Measurements from ENCODE around the gene MRFAP1L1. TPM values are rescaled to one million over a fixed set of nuclear protein-coding genes. Genes with fewer than 3 reads are reported as not detected.

Gene MRFAP1L1
- total RNA-seq, 1 donor from 2014 or later, result 36.8 TPM

DNA sequence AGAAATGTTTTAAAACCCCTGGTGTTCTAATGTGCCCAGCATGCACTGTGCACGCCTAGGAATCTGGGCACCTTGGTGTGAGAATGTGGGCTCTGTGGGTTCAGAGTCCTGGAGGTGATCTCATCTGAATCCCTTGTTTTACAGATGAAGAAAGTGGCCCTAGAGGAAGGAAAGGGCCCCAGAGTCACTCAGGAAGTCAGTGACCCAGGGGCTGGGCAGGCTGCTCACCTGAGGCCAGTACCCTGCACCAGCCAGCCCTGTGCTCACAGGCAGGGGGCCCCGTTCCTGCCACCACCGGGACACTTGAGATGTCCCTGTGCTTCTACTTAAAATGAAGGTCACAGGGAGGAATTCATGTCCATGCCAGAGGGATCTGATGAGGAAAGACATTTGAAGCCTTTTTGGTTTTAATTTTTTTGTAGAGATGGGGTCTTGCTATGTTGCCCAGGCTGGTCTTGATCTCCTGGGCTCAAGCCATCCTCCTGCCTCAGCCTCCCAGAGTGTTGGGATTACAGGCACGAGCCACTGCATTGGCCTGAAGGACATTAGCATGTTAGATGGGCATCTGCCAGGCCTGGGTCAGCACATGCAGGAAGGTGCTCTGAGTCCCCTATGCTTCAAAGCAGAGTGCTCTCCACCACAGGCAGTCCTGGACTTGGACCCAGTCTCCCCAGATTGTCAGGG is 23.4 kb downstream of the MRFAP1L1 start:
- DNase-seq (ENCODE audit: low read depth) (no peak), FAIRE-seq (no peak)
- H3K79me2 ChIP-seq (ENCODE audit: insufficient read depth, low read length), result no peaks in the 10 kb centered on the region
- H3K27ac ChIP-seq (ENCODE audit: low read depth, low read length), result no peak overlapping the region
- Mint-ChIP-seq H3K36me3 (ENCODE audit: low read depth, unreplicated experiment) (peaks cover 8% of the 10 kb centered on the region), H3K4me3 (ENCODE audit: unreplicated experiment) (no peak overlapping the region), H3K27ac (ENCODE audit: unreplicated experiment) (no peak overlapping the region), H3K27me3 (ENCODE audit: low read depth, unreplicated experiment) (no peaks in the 10 kb centered on the region), H3K4me1 (ENCODE audit: low read depth, unreplicated experiment) (peaks cover 26% of the 10 kb centered on the region), H3K9me3 (ENCODE audit: unreplicated experiment) (no peaks in the 10 kb centered on the region)
- no peak overlapping the region for H2AFZ ChIP-seq (ENCODE audit: low read depth, low read length)
- H3K9me3 ChIP-seq (ENCODE audit: insufficient read depth, low read depth, low read length), result no peaks in the 10 kb centered on the region
- no peak overlapping the region for H3K9ac ChIP-seq (ENCODE audit: low read length)
- no peak for TF ChIP-seq EZH2 (IDR thresholded peaks at IDR 0.05; ENCODE audit: insufficient read depth, low read length)
- TF ChIP-seq, protein P1, sequence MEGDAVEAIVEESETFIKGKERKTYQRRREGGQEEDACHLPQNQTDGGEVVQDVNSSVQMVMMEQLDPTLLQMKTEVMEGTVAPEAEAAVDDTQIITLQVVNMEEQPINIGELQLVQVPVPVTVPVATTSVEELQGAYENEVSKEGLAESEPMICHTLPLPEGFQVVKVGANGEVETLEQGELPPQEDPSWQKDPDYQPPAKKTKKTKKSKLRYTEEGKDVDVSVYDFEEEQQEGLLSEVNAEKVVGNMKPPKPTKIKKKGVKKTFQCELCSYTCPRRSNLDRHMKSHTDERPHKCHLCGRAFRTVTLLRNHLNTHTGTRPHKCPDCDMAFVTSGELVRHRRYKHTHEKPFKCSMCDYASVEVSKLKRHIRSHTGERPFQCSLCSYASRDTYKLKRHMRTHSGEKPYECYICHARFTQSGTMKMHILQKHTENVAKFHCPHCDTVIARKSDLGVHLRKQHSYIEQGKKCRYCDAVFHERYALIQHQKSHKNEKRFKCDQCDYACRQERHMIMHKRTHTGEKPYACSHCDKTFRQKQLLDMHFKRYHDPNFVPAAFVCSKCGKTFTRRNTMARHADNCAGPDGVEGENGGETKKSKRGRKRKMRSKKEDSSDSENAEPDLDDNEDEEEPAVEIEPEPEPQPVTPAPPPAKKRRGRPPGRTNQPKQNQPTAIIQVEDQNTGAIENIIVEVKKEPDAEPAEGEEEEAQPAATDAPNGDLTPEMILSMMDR (IDR thresholded peaks at IDR 0.05; ENCODE audit: insufficient read depth, low read depth, low read length), result no peak
- no peak overlapping the region for H3K4me2 ChIP-seq (ENCODE audit: low read length)
- H3K27me3 ChIP-seq (ENCODE audit: insufficient read depth, low read length), result no peaks in the 10 kb centered on the region
- peaks cover 22% of the 10 kb centered on the region for H3K4me1 ChIP-seq (ENCODE audit: insufficient read depth, low read length)
- no peak overlapping the region for H3K4me3 ChIP-seq (ENCODE audit: insufficient read depth, low read depth, low read length)
- H4K20me1 ChIP-seq (ENCODE audit: insufficient read depth, low read length), result no peaks in the 10 kb centered on the region
- H3K36me3 ChIP-seq (ENCODE audit: insufficient read depth, low read length), result no peaks in the 10 kb centered on the region

DNA sequence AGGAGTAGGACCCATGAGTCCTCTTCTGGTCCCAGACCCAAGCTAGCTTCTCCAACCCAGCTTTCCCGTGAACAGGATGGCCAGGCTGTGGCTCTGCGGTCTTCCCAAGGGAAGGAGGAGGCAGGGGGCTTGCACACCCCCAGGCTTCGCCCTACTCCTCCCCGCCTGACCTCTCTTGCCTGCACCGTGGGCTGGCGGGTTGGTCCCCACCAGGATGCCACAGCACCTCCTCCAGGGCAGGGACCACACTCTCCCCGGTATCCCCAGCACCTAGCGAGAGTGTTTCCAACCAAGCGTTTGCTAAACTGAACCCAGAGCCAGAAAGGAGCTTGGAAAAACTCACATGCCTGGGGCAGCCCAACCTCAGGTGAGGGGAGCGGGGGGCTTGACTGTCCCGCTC is 25.0 kb downstream of the MRFAP1L1 start:
- no peaks in the 10 kb centered on the region for H3K27me3 ChIP-seq (ENCODE audit: insufficient read depth, low read length)
- no peak overlapping the region for H3K4me3 ChIP-seq (ENCODE audit: insufficient read depth, low read depth, low read length)
- H3K9me3 ChIP-seq (ENCODE audit: insufficient read depth, low read depth, low read length), result no peaks in the 10 kb centered on the region
- Mint-ChIP-seq H3K9me3 (ENCODE audit: unreplicated experiment) (peaks cover 7% of the 10 kb centered on the region), H3K4me3 (ENCODE audit: unreplicated experiment) (no peak overlapping the region), H3K36me3 (ENCODE audit: low read depth, unreplicated experiment) (peaks cover 16% of the 10 kb centered on the region), H3K27me3 (ENCODE audit: low read depth, unreplicated experiment) (no peaks in the 10 kb centered on the region), H3K27ac (ENCODE audit: unreplicated experiment) (no peak overlapping the region), H3K4me1 (ENCODE audit: low read depth, unreplicated experiment) (peaks cover 23% of the 10 kb centered on the region)
- peaks cover 18% of the 10 kb centered on the region for H3K4me1 ChIP-seq (ENCODE audit: insufficient read depth, low read length)
- H3K79me2 ChIP-seq (ENCODE audit: insufficient read depth, low read length), result no peaks in the 10 kb centered on the region
- no peak for FAIRE-seq
- no peak overlapping the region for H2AFZ ChIP-seq (ENCODE audit: low read depth, low read length)
- no peaks in the 10 kb centered on the region for H3K36me3 ChIP-seq (ENCODE audit: insufficient read depth, low read length)
- no peak for DNase-seq (ENCODE audit: low read depth)
- H3K9ac ChIP-seq (ENCODE audit: low read length), result no peak overlapping the region
- TF ChIP-seq EZH2 (IDR thresholded peaks at IDR 0.05; ENCODE audit: insufficient read depth, low read length), result no peak
- TF ChIP-seq, protein P1 (IDR thresholded peaks at IDR 0.05; ENCODE audit: insufficient read depth, low read depth, low read length), result no peak
- no peak overlapping the region for H3K27ac ChIP-seq (ENCODE audit: low read depth, low read length)
- H3K4me2 ChIP-seq (ENCODE audit: low read length), result no peak overlapping the region
- peaks cover 3% of the 10 kb centered on the region for H4K20me1 ChIP-seq (ENCODE audit: insufficient read depth, low read length)

DNA sequence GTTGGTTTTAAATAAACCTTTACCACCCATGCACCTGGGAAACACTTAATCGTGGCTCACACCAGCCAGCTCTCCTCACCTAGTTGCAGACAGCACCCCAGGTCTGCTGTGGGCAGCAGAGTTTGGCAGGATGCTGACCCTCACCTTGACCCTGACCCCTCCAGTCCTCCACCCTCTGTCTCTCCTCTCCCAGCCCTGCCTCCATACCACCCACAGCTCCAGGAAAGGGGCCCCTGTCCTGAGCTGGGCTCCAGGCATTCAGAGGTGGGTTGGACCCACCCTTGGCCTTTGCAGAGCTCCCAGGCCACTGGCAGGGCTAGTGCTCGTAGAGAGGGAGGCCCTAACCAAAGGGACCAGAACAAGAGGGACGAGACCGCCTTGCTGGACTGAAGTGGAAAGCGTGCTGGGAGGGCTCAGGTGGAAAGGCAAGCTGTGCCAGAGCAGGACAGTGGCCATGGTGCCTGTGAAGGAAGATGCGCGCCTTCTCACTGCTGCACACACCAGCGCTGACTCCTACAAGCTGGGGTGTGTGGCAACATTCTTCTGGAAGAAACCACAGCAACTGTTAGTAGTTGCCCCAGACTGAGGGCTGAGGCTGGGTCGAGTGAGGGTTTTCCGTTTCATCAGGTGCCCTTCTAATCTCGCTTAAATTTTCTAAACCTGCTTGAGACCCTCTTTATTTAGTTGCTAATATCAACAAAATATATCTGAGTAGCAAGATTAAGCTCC is 26.6 kb downstream of the MRFAP1L1 start:
- DNase-seq (ENCODE audit: low read depth) (no peak), FAIRE-seq (no peak)
- no peak overlapping the region for H3K4me3 Mint-ChIP-seq (ENCODE audit: unreplicated experiment)
- no peaks in the 10 kb centered on the region for H3K9me3 ChIP-seq (ENCODE audit: insufficient read depth, low read depth, low read length)
- TF ChIP-seq, protein P1 (IDR thresholded peaks at IDR 0.05; ENCODE audit: insufficient read depth, low read depth, low read length), result no peak
- TF ChIP-seq EZH2 (IDR thresholded peaks at IDR 0.05; ENCODE audit: insufficient read depth, low read length), result no peak
- peaks cover 2% of the 10 kb centered on the region for H3K4me1 ChIP-seq (ENCODE audit: insufficient read depth, low read length)
- peaks cover 7% of the 10 kb centered on the region for H3K9me3 Mint-ChIP-seq (ENCODE audit: unreplicated experiment)
- H4K20me1 ChIP-seq (ENCODE audit: insufficient read depth, low read length), result peaks cover 14% of the 10 kb centered on the region
- peaks cover 8% of the 10 kb centered on the region for H3K4me1 Mint-ChIP-seq (ENCODE audit: low read depth, unreplicated experiment)
- H3K4me2 ChIP-seq (ENCODE audit: low read length), result no peak overlapping the region
- H3K27ac ChIP-seq (ENCODE audit: low read depth, low read length), result no peak overlapping the region
- H3K9ac ChIP-seq (ENCODE audit: low read length), result no peak overlapping the region
- H3K4me3 ChIP-seq (ENCODE audit: insufficient read depth, low read depth, low read length), result no peak overlapping the region
- H3K79me2 ChIP-seq (ENCODE audit: insufficient read depth, low read length), result peaks cover 5% of the 10 kb centered on the region
- H3K27me3 Mint-ChIP-seq (ENCODE audit: low read depth, unreplicated experiment), result no peaks in the 10 kb centered on the region
- no peak overlapping the region for H3K27ac Mint-ChIP-seq (ENCODE audit: unreplicated experiment)
- H2AFZ ChIP-seq (ENCODE audit: low read depth, low read length), result no peak overlapping the region
- peaks cover 22% of the 10 kb centered on the region for H3K36me3 Mint-ChIP-seq (ENCODE audit: low read depth, unreplicated experiment)
- no peaks in the 10 kb centered on the region for H3K36me3 ChIP-seq (ENCODE audit: insufficient read depth, low read length)
- H3K27me3 ChIP-seq (ENCODE audit: insufficient read depth, low read length), result no peaks in the 10 kb centered on the region

Measured in astrocyte (in vitro differentiated cells and primary cell).